Loucy (cell line): ENCODE results near the gene SCCPDH.
"Not testable (repeated sequence)": the region's sequence is repeated elsewhere in the genome, so short reads cannot be mapped to it uniquely, and the experiment has no call there.

Source experiments
- H2AFZ ChIP-seq: fragments of 200-600 bp; sonication (generic); 2 replicates; pipeline ENCODE4 v1.6.0; 2016; ENCODE audit warnings: antibody characterized with exemption, mild to moderate bottlenecking, low read length, moderate library complexity
- H3F3A ChIP-seq: fragments of 200-600 bp; 2 replicates; pipeline ENCODE4 v1.6.0; 2016; ENCODE audit warnings: antibody characterized with exemption, low read depth, mild to moderate bottlenecking
- H3K27me3 ChIP-seq: fragments of 200-600 bp; sonication (generic); 2 replicates; pipeline ENCODE4 v1.6.1; 2014; ENCODE audit warnings: low read length, mild to moderate bottlenecking; ENCODE audit not compliant: insufficient read depth, poor library complexity, severe bottlenecking
- H3K36me3 ChIP-seq: fragments of 200-600 bp; sonication (generic); 2 replicates; pipeline ENCODE4 v1.6.1; 2016; ENCODE audit warnings: low read length; ENCODE audit not compliant: insufficient read depth
- H3K4me1 ChIP-seq: fragments of 200-600 bp; sonication (generic); 2 replicates; pipeline ENCODE4 v1.5.1; 2014; ENCODE audit warnings: low read length, mild to moderate bottlenecking; ENCODE audit not compliant: insufficient read depth, poor library complexity, severe bottlenecking
- H3K4me2 ChIP-seq: fragments of 200-600 bp; sonication (generic); 2 replicates; pipeline ENCODE4 v1.6.0; 2014; ENCODE audit warnings: antibody characterized with exemption, low read length, low read depth, mild to moderate bottlenecking; ENCODE audit not compliant: poor library complexity, severe bottlenecking
- H3K4me3 ChIP-seq: fragments of 200-600 bp; sonication (generic); 2 replicates; pipeline ENCODE4 v1.5.1; 2014; ENCODE audit warnings: low read length, mild to moderate bottlenecking, mixed read lengths; ENCODE audit not compliant: poor library complexity, severe bottlenecking
- H3K79me2 ChIP-seq: fragments of 200-600 bp; sonication (generic); 2 replicates; pipeline ENCODE4 v1.6.1; 2014; ENCODE audit warnings: low read length; ENCODE audit not compliant: insufficient read depth
- H3K9ac ChIP-seq: fragments of 200-600 bp; sonication (generic); 2 replicates; pipeline ENCODE4 v1.6.0; 2014; ENCODE audit warnings: mild to moderate bottlenecking, low read depth, low read length, moderate library complexity; ENCODE audit not compliant: poor library complexity, severe bottlenecking
- H3K9me2 ChIP-seq: fragments of 200-600 bp; sonication (generic); replicated peaks from 2 replicates; pipeline ENCODE4 v1.6.1; 2016; ENCODE audit warnings: low read depth, low read length, mixed read lengths
- H3K9me3 ChIP-seq: fragments of 200-600 bp; sonication (generic); 2 replicates; pipeline ENCODE4 v1.6.1; 2014; ENCODE audit warnings: mild to moderate bottlenecking, antibody characterized with exemption, low read length, low read depth; ENCODE audit not compliant: insufficient read depth
- H4K20me1 ChIP-seq: fragments of 200-600 bp; sonication (generic); 2 replicates; pipeline ENCODE4 v1.6.0; 2014; ENCODE audit warnings: antibody characterized with exemption, low read length, mild to moderate bottlenecking; ENCODE audit not compliant: insufficient read depth, poor library complexity, severe bottlenecking
- EZH2phosphoT487 ChIP-seq: fragments of 200-600 bp; IDR thresholded peaks from 2 replicates; pipeline ENCODE4 v1.6.1; 2018; ENCODE audit warnings: antibody characterized with exemption, mild to moderate bottlenecking, moderate library complexity, borderline replicate concordance
- TF ChIP-seq, protein P1 (sequence below): fragments of 200-600 bp; sonication (generic); conservative IDR thresholded peaks from 2 replicates; pipeline ENCODE4 v1.5.1; 2014; ENCODE audit warnings: mild to moderate bottlenecking, antibody characterized with exemption, low read length

Gene SCCPDH

DNA sequence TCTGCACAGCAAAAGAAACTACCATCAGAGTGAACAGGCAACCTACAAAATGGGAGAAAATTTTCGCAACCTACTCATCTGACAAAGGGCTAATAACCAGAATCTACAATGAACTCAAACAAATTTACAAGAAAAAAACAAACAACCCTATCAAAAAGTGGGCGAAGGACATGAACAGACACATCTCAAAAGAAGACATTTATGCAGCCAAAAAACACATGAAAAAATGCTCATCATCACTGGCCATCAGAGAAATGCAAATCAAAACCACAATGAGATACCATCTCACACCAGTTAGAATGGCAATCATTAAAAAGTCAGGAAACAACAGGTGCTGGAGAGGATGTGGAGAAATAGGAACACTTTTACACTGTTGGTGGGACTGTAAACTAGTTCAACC, 4.8 kb upstream of the SCCPDH start:
- not testable (repeated sequence) for H3K36me3 ChIP-seq, H3K4me3 ChIP-seq, H3K4me1 ChIP-seq, H2AFZ ChIP-seq, H3K9ac ChIP-seq, H3K9me2 ChIP-seq, H3K79me2 ChIP-seq, H4K20me1 ChIP-seq, H3F3A ChIP-seq, H3K9me3 ChIP-seq, H3K27me3 ChIP-seq, H3K4me2 ChIP-seq

DNA sequence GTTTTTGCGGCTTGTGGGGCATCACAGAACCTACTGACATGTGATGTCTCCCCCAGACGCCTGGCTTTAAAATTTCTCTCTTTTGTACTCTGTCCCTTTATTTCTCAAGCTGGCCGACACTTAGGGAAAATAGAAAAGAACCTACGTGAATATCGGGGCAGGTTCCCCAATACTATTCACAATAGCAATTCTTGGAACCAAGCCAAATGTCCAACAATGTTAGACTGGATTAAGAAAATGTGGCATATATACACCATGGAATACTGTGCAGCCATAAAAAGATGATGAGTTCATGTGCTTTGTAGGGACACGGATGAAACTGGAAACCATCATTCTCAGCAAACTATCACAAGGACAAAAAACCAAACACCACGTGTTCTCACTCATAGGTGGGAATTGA, 3.4 kb upstream of the SCCPDH start:
- peaks cover 16% of the 10 kb centered on the region for H3K79me2 ChIP-seq

DNA sequence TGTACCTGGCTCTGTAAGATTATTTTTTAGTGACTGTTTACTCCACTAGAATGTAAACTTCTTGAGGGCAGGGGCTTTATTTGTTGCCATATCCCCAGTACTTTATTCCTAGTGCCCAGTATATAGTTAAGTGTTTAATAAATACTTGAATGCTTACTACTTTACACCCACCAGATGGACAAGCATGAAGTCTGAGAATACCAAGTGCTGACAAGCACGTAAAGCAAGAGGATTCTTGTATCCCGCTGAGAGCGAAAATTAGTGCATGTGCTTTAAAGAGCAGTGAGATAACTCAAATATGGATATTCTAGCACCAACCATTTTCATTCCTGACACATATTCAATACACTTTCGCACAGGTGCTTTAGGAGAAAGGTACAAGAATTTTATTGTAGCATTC, 1.5 kb upstream of the SCCPDH start:
- no peak overlapping the region for H3K4me2 ChIP-seq
- no peak for TF ChIP-seq EZH2phosphoT487
- TF ChIP-seq, protein P1, sequence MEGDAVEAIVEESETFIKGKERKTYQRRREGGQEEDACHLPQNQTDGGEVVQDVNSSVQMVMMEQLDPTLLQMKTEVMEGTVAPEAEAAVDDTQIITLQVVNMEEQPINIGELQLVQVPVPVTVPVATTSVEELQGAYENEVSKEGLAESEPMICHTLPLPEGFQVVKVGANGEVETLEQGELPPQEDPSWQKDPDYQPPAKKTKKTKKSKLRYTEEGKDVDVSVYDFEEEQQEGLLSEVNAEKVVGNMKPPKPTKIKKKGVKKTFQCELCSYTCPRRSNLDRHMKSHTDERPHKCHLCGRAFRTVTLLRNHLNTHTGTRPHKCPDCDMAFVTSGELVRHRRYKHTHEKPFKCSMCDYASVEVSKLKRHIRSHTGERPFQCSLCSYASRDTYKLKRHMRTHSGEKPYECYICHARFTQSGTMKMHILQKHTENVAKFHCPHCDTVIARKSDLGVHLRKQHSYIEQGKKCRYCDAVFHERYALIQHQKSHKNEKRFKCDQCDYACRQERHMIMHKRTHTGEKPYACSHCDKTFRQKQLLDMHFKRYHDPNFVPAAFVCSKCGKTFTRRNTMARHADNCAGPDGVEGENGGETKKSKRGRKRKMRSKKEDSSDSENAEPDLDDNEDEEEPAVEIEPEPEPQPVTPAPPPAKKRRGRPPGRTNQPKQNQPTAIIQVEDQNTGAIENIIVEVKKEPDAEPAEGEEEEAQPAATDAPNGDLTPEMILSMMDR: no peak

More for the DNA sequence above, 3.4 kb upstream of the SCCPDH start:
- H3K4me1 ChIP-seq, H3K9me3 ChIP-seq, H3F3A ChIP-seq, H3K9me2 ChIP-seq, H2AFZ ChIP-seq, H3K27me3 ChIP-seq, H3K9ac ChIP-seq, H3K4me2 ChIP-seq, H4K20me1 ChIP-seq, H3K36me3 ChIP-seq, H3K4me3 ChIP-seq: not testable (repeated sequence)

DNA sequence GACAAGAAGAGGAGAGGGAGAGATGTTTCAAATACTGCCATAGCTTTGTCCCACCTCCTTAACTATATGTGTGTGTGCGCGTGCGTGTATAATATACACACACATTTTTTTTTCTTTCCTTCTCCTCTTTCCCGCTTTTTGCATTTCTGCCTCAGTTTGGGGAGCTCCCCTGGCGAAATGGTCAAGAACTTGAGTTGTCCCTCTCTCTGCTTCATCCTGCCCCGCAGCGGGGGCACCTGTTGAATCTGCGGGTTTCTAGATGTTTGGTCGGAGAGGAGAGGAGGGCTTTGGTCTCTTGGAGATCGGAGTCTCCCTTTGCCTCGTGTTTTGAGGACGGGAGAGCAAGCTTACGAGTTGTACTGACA, 504 bp downstream of the SCCPDH start:
- TF ChIP-seq, protein P1: no peak
- no peak for TF ChIP-seq EZH2phosphoT487
- Histone ChIP-seq H3F3A (no peaks in the 10 kb centered on the region), H3K4me3 (peak overlapping the region; percentile 85), H3K9me3 (no peaks in the 10 kb centered on the region), H3K9me2 (no peaks in the 10 kb centered on the region), H3K9ac (peak overlapping the region; percentile 96), H3K4me2 (peak overlapping the region; percentile 77), H3K79me2 (peaks cover 44% of the 10 kb centered on the region), H3K4me1 (peaks cover 27% of the 10 kb centered on the region), H3K36me3 (peaks cover 18% of the 10 kb centered on the region; the same call in 1 of the 2 replicates), H4K20me1 (peaks cover 13% of the 10 kb centered on the region), H3K27me3 (no peaks in the 10 kb centered on the region), H2AFZ (peak overlapping the region; percentile 97)

More for the DNA sequence above, 1.5 kb upstream of the SCCPDH start:
- Histone ChIP-seq H3F3A (no peaks in the 10 kb centered on the region), H4K20me1 (peaks cover 13% of the 10 kb centered on the region), H3K9me2 (no peaks in the 10 kb centered on the region), H2AFZ (no peak overlapping the region), H3K4me3 (no peak overlapping the region), H3K36me3 (peaks cover 5% of the 10 kb centered on the region; the same call in 1 of the 2 replicates), H3K4me1 (peaks cover 23% of the 10 kb centered on the region), H3K9ac (no peak overlapping the region), H3K27me3 (no peaks in the 10 kb centered on the region), H3K79me2 (peaks cover 35% of the 10 kb centered on the region), H3K9me3 (no peaks in the 10 kb centered on the region)
